Peyer's patch (tissue), 4 donors: Measurements from ENCODE around the gene SPDYE3. TPM values are rescaled to one million over a fixed set of nuclear protein-coding genes. Genes with fewer than 3 reads are reported as not detected.
A peak's percentile ranks its signal among the peaks of the same experiment; 100 is the strongest.
"Not testable (repeated sequence)": the region's sequence is repeated elsewhere in the genome, so short reads cannot be mapped to it uniquely, and the experiment has no call there.

ENCODE experiments used
- DNase-seq, 3 donors: peaks; one replicate each; pipeline ENCODE4 v3.0.0-alpha.2; 2017 to 2019
- H3K27ac ChIP-seq, 4 donors: fragments of 200-600 bp; sonication (generic); one replicate each; pipeline ENCODE4 v1.5.1; 2016 to 2019
- H3K27me3 ChIP-seq, 2 donors: fragments of 200-600 bp; sonication (generic); one replicate each; pipeline ENCODE4 v1.5.1; 2019
- H3K36me3 ChIP-seq, 3 donors: fragments of 200-600 bp; sonication (generic); one replicate each; pipeline ENCODE4 v1.5.1; 2016 to 2019
- H3K4me1 ChIP-seq, 4 donors: fragments of 200-600 bp; sonication (generic); one replicate each; pipeline ENCODE4 v1.5.1; 2016 to 2019
- H3K4me3 ChIP-seq, 4 donors: fragments of 200-600 bp; sonication (generic); 1 replicate in 3 of 4; 2 replicates in 1 of 4; pipeline ENCODE4 v1.5.1; 2016 to 2019; ENCODE audit warnings: mild to moderate bottlenecking in 1 of 4
- H3K9me3 ChIP-seq, 4 donors: fragments of 200-600 bp; sonication (generic); one replicate each; pipeline ENCODE4 v1.5.1; 2016 to 2019; ENCODE audit warnings: mild to moderate bottlenecking in 1 of 4
- POLR2A ChIP-seq, 2 donors: fragments of 450-650 bp; IDR thresholded peaks; one replicate each; pipeline ENCODE4 v1.5.1; 2017; ENCODE audit warnings: antibody characterized with exemption in 2 of 2, mild to moderate bottlenecking in 2 of 2, moderate library complexity in 2 of 2
- total RNA-seq, 4 donors: library from RNA; depleted of rRNA; stranded (reverse); fragments of >200 nt; gene quantifications; one replicate each; pipeline ENCODE4 v1.1.0, GENCODE V29; 2016
- TF ChIP-seq, protein P1 (sequence below), 6 experiments: fragments of 450-650 bp in 4 of 6; fragments of 200-600 bp in 2 of 6; sonication (generic) in 1 of 6; IDR thresholded peaks; one replicate each; pipeline ENCODE4 v1.5.1; 2017 to 2019; ENCODE audit warnings: antibody characterized with exemption in 6 of 6, mild to moderate bottlenecking in 3 of 6, moderate library complexity in 1 of 6

Gene SPDYE3
- total RNA-seq, 4 donors from 2014 or later = not detected

- TF ChIP-seq POLR2A (IDR thresholded peaks at IDR 0.05) = peak in 1 of 2 donors; percentile 13
- DNase-seq = peak in 2 of 3 donors; percentile 76 to 80
- Histone ChIP-seq H3K4me1 (peaks cover 0 to 23% (median 0%) of the 10 kb centered on the region in 4 donors), H3K27ac (peak overlapping the region in 3 of 4 donors; percentile 5 to 66 (median 56)), H3K4me3 (peak overlapping the region in 2 of 4 donors; percentile 21 to 41)
- H3K9me3 ChIP-seq, H3K27me3 ChIP-seq, H3K36me3 ChIP-seq: not testable (repeated sequence)
These were observed 38.0 kb upstream of the SPDYE3 start for GRCh38 chr7:100269306-100270045.

GRCh38 chr7:100270046-100270918 is 37.2 kb upstream of the SPDYE3 start:
- Histone ChIP-seq H3K4me3 (peak overlapping the region in 2 of 4 donors; percentile 91 to 94), H3K4me1 (peaks cover 0 to 23% (median 0%) of the 10 kb centered on the region in 4 donors), H3K27ac (peak overlapping the region in 2 of 4 donors; percentile 56 to 66)
- not testable (repeated sequence) for DNase-seq, H3K27me3 ChIP-seq, H3K9me3 ChIP-seq, H3K36me3 ChIP-seq

DNA sequence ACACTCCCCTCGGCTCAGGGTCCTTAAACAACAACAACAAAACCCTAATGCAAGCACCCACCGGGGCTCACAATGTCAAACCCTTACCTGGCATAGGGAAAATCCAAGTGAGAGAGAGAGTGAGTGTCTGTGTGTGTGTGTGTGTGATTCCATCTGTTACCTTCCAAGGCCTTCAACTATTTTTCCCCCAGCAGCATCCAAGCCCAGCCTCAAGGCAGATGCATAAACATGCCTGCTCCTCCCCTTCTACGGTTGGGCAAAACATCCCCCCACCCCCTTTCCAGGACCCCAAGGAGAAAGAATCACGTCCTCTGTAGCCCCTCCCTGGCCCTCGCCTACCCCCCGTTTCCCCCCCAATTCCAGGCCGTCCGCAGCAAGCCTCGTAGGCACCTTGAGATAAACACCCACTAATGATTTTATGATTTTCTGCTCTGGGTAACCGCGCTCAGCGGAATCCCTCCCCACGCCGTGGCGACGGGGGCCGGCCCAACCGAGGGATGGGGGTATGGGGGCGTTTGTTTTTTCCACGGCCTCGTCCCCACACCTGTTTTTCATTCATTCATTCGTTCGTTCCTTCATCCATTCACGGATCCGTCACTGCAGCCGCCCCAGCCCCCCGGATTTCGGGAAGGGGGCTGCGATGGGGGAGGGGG is 36.4 kb upstream of the SPDYE3 start:
- peak overlapping the region in 1 of 4 donors; percentile 26 for H3K27ac ChIP-seq
- H3K36me3 ChIP-seq, H3K9me3 ChIP-seq, DNase-seq, H3K27me3 ChIP-seq: not testable (repeated sequence)
- H3K4me1 ChIP-seq = peaks cover 0 to 21% (median 0%) of the 10 kb centered on the region in 4 donors
- peak overlapping the region; percentile 62 to 94 (median 86) for H3K4me3 ChIP-seq

DNA sequence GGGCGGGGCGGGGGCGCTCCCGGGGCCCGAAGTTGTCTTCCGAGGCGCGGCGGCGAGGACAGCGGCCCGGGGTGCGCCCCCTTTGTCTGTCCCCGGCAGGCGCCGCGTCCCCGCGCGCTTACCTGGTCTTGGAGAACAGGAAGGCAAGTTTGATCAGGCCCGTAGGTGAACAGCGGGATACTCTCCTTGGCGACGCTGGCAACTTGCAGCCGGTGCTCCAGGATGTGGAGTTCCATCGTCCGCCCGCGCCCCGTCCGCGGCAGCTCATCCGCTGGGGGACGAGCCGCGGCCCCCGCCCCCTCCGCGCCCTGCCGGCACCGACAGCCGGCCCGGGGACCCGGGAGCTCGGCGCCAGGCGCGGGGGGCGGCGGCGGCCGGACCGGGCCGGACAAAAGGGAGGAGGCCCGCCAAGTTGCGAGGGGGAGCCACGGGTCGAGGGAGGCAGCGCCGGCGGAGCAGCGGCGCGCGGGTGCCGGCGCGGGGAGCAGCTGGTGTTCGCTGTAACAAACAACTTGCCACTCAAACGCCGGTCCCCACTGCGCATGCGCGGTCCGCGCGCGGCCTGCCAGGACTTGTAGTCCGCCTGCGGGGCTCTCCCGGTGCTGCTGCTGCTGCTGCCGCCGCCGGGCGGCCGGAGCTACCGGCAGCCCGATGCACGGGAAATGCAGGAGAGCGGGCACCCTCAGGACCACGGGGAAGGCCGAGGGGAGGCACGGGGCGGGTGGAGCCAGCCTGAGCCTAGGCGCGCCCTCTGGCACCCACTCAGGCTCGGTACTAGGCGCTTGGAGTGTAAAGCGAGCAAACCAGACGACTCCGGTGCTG is 35.6 kb upstream of the SPDYE3 start:
- peak overlapping the region; percentile 40 to 87 (median 72) for H3K27ac ChIP-seq
- H3K27me3 ChIP-seq = no peaks in the 10 kb centered on the region
- peak in 1 of 2 donors; percentile 26 for TF ChIP-seq POLR2A (IDR thresholded peaks at IDR 0.05)
- TF ChIP-seq, protein P1, sequence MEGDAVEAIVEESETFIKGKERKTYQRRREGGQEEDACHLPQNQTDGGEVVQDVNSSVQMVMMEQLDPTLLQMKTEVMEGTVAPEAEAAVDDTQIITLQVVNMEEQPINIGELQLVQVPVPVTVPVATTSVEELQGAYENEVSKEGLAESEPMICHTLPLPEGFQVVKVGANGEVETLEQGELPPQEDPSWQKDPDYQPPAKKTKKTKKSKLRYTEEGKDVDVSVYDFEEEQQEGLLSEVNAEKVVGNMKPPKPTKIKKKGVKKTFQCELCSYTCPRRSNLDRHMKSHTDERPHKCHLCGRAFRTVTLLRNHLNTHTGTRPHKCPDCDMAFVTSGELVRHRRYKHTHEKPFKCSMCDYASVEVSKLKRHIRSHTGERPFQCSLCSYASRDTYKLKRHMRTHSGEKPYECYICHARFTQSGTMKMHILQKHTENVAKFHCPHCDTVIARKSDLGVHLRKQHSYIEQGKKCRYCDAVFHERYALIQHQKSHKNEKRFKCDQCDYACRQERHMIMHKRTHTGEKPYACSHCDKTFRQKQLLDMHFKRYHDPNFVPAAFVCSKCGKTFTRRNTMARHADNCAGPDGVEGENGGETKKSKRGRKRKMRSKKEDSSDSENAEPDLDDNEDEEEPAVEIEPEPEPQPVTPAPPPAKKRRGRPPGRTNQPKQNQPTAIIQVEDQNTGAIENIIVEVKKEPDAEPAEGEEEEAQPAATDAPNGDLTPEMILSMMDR (IDR thresholded peaks at IDR 0.05) = peak in 4 of 6 experiments; percentile 27 to 71 (median 64)
- peaks cover 0 to 16% (median 0%) of the 10 kb centered on the region in 4 donors for H3K4me1 ChIP-seq
- peak; percentile 98 to 100 (median 98) for DNase-seq
- no peaks in the 10 kb centered on the region for H3K9me3 ChIP-seq
- H3K36me3 ChIP-seq = no peaks in the 10 kb centered on the region
- H3K4me3 ChIP-seq = peak overlapping the region; percentile 62 to 94 (median 86)

DNA sequence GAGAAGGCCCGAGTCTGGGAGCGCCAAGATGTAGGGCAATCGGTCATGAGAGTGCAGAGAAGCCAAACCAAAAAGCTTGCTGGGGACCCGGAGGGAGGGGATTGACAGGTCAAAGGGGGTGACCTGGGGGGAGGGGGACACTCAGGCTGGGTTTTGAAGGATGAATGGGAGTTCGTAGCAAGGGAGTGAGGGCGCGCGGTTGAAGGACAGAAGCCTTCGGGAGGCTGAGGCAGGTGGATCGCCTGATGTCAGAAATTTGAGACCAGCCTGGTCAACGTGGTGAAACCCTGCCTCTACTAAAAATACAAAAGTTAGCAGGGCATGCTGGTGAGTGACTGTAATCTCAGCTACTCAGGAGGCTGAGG is 35.0 kb upstream of the SPDYE3 start:
- not testable (repeated sequence) for DNase-seq, H3K9me3 ChIP-seq, H3K36me3 ChIP-seq, H3K27me3 ChIP-seq
- Histone ChIP-seq H3K4me3 (peak overlapping the region; percentile 62 to 94 (median 86)), H3K4me1 (peaks cover 0 to 16% (median 0%) of the 10 kb centered on the region in 4 donors), H3K27ac (peak overlapping the region; percentile 40 to 87 (median 72))
- TF ChIP-seq, protein P1 (IDR thresholded peaks at IDR 0.05) = peak in 1 of 6 experiments; percentile 1

GRCh38 chr7:100275120-100275519 is 32.4 kb upstream of the SPDYE3 start:
- Histone ChIP-seq H3K4me3 (no peak overlapping the region), H3K27me3 (no peaks in the 10 kb centered on the region), H3K9me3 (no peaks in the 10 kb centered on the region), H3K4me1 (peaks cover 0 to 16% (median 0%) of the 10 kb centered on the region in 4 donors), H3K27ac (no peak overlapping the region), H3K36me3 (no peaks in the 10 kb centered on the region)
- TF ChIP-seq, protein P1 (IDR thresholded peaks at IDR 0.05) = no peak
- no peak for TF ChIP-seq POLR2A (IDR thresholded peaks at IDR 0.05)
- no peak for DNase-seq

GRCh38 chr7:100276126-100276525 is 31.4 kb upstream of the SPDYE3 start:
- not testable (repeated sequence) for H3K27me3 ChIP-seq, H3K4me1 ChIP-seq, H3K36me3 ChIP-seq, H3K4me3 ChIP-seq, DNase-seq, H3K27ac ChIP-seq, H3K9me3 ChIP-seq

DNA sequence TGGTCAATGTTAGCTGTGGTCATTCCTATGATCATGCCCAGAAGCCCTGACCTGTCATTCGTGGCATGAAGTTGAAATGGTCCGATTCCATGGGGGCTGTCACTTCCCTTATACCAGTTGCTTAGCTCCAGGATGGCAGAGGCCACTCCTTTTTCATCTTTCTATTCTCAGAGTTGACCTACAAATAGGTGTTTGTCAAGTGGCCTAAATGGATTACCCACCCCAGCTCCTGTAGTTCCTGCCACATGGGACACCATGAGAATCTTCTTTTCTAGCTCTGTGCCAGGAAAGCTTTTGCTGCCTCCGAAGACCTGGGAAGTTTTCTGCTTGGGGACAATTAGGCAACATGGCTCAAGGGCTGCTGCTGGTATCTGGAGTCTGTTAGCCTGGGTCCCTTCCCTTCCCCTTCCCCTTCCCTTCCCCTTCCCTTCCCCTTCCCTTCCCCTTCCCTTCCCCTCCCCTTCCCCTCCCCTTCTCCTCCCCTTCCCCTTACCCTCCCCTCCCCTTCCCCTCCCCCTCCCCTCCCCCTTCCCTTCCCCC is 25.4 kb upstream of the SPDYE3 start:
- not testable (repeated sequence) for H3K27me3 ChIP-seq, H3K9me3 ChIP-seq, H3K4me3 ChIP-seq, DNase-seq, H3K36me3 ChIP-seq, H3K27ac ChIP-seq, H3K4me1 ChIP-seq

GRCh38 chr7:100283147-100283546 is 24.4 kb upstream of the SPDYE3 start:
- H3K4me3 ChIP-seq, H3K4me1 ChIP-seq, H3K36me3 ChIP-seq, H3K9me3 ChIP-seq, H3K27me3 ChIP-seq, H3K27ac ChIP-seq, DNase-seq: not testable (repeated sequence)
